Measurements from ENCODE around the gene RPS10.

- TF ChIP-seq PATZ1 (CRISPR knock-in tag; IDR thresholded peaks at IDR 0.05; ENCODE audit: borderline replicate concordance): no peak
- no peak for TF ChIP-seq ESRRG (CRISPR knock-in tag; IDR thresholded peaks at IDR 0.05)
Observed at GRCh38 chr6:34412643-34413214, 13.1 kb downstream of the RPS10 start.

All from SK-N-SH treated with all-trans-retinoic acid at 6 μM for 48 hours (cell line).